ENCODE results near the gene UNC45B.

DNA sequence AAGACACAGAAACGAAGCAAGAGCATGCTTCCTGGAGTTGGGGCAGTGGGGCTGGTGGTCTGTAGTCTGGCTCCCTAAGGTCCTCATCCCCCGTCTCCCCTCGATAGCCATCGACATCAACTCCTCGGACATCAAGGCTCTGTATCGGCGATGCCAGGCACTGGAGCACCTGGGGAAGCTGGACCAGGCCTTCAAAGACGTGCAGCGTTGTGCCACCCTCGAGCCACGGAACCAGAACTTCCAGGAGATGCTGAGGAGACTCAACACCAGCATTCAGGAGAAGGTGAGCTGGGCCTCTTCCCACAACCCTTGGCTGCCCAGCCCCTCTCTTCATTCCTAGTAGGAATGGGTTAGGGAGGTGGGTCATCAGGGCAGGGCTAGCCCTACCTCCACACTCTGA is 2.3 kb downstream of the UNC45B start:
- TF ChIP-seq POLR2A (IDR thresholded peaks at IDR 0.05; ENCODE audit: low read length) (no peak), GATA1 (IDR thresholded peaks at IDR 0.05; ENCODE audit: low read depth, low read length) (no peak)

Measured in erythroblast (primary cell).